PFSK-1 (cell line): ENCODE data around the gene NDUFA7.

Experiments used
- FOXP2 ChIP-seq: optimal IDR thresholded peaks from 2 replicates; pipeline ENCODE3; 2011; ENCODE audit warnings: borderline replicate concordance, control low read depth, inconsistent platforms; ENCODE audit not compliant: insufficient read depth; ENCODE audit errors: extremely low read length, extremely low read depth
- POLR2AphosphoS5 ChIP-seq: IDR thresholded peaks from 2 replicates; pipeline ENCODE4 v1.6.1; 2012; ENCODE audit warnings: low read depth, mild to moderate bottlenecking, control low read depth, low read length, moderate library complexity
- SIN3A ChIP-seq: IDR thresholded peaks from 2 replicates; pipeline ENCODE4 v1.6.1; 2012; ENCODE audit warnings: mild to moderate bottlenecking, low read length, moderate library complexity, borderline replicate concordance; ENCODE audit not compliant: insufficient read depth
- TAF1 ChIP-seq: IDR thresholded peaks from 2 replicates; pipeline ENCODE4 v1.6.1; 2012; ENCODE audit warnings: low read length, control low read depth, borderline replicate concordance; ENCODE audit not compliant: insufficient read depth
- TF ChIP-seq, protein P1 (sequence below), 2 experiments: IDR thresholded peaks; 2 replicates each; pipeline versions ENCODE4 v1.6.1 to v1.8.0; 2011 to 2012; ENCODE audit warnings: low read depth in 2 of 2, low read length in 2 of 2, control low read depth in 1 of 2, inconsistent platforms in 1 of 2, mild to moderate bottlenecking in 1 of 2, moderate library complexity in 1 of 2; ENCODE audit not compliant: insufficient read depth in 1 of 2

NDUFA7 gene

GRCh38 chr19:8304841-8305621 lies 16.1 kb downstream of the NDUFA7 start:
- no peak for TF ChIP-seq POLR2AphosphoS5

- no peak for TF ChIP-seq FOXP2
- no peak for TF ChIP-seq SIN3A
- TF ChIP-seq, protein P1, sequence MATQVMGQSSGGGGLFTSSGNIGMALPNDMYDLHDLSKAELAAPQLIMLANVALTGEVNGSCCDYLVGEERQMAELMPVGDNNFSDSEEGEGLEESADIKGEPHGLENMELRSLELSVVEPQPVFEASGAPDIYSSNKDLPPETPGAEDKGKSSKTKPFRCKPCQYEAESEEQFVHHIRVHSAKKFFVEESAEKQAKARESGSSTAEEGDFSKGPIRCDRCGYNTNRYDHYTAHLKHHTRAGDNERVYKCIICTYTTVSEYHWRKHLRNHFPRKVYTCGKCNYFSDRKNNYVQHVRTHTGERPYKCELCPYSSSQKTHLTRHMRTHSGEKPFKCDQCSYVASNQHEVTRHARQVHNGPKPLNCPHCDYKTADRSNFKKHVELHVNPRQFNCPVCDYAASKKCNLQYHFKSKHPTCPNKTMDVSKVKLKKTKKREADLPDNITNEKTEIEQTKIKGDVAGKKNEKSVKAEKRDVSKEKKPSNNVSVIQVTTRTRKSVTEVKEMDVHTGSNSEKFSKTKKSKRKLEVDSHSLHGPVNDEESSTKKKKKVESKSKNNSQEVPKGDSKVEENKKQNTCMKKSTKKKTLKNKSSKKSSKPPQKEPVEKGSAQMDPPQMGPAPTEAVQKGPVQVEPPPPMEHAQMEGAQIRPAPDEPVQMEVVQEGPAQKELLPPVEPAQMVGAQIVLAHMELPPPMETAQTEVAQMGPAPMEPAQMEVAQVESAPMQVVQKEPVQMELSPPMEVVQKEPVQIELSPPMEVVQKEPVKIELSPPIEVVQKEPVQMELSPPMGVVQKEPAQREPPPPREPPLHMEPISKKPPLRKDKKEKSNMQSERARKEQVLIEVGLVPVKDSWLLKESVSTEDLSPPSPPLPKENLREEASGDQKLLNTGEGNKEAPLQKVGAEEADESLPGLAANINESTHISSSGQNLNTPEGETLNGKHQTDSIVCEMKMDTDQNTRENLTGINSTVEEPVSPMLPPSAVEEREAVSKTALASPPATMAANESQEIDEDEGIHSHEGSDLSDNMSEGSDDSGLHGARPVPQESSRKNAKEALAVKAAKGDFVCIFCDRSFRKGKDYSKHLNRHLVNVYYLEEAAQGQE (IDR thresholded peaks at IDR 0.05; ENCODE audit: insufficient read depth in 1 of 2, low read depth in 2 of 2, low read length in 2 of 2), result no peak
- TF ChIP-seq TAF1, result no peak
- no peak for TF ChIP-seq POLR2AphosphoS5
Measured at GRCh38 chr19:8302734-8303133, 18.4 kb downstream of the NDUFA7 start.

GRCh38 chr19:8302357-8302691 lies 18.9 kb downstream of the NDUFA7 start:
- no peak for TF ChIP-seq POLR2AphosphoS5

GRCh38 chr19:8269724-8270123 lies 51.5 kb downstream of the NDUFA7 start:
- TF ChIP-seq SIN3A, result no peak
- TF ChIP-seq, protein P1 (IDR thresholded peaks at IDR 0.05; ENCODE audit: insufficient read depth in 1 of 2, low read depth in 2 of 2, low read length in 2 of 2), result no peak
- no peak for TF ChIP-seq TAF1
- TF ChIP-seq FOXP2, result no peak
- no peak for TF ChIP-seq POLR2AphosphoS5

- TF ChIP-seq, protein P1 (IDR thresholded peaks at IDR 0.05; ENCODE audit: insufficient read depth in 1 of 2, low read depth in 2 of 2, low read length in 2 of 2), result no peak
- TF ChIP-seq POLR2AphosphoS5, result no peak
- TF ChIP-seq SIN3A, result no peak
- TF ChIP-seq FOXP2, result no peak
- TF ChIP-seq TAF1, result no peak
Measured at GRCh38 chr19:8265872-8266271, 55.3 kb downstream of the NDUFA7 start.

- TF ChIP-seq TAF1 (no peak), FOXP2 (no peak), SIN3A (no peak), POLR2AphosphoS5 (no peak)
- TF ChIP-seq, protein P1 (IDR thresholded peaks at IDR 0.05; ENCODE audit: insufficient read depth in 1 of 2, low read depth in 2 of 2, low read length in 2 of 2), result no peak
Measured at GRCh38 chr19:8262431-8262830, 58.7 kb downstream of the NDUFA7 start.
